Upper lobe of left lung (tissue), 4 donors: ENCODE measurements around the gene RHOG.

Experiments used
- CTCF ChIP-seq, 6 experiments: fragments of 450-650 bp in 4 of 6; fragments of 200-600 bp in 2 of 6; sonication (generic) in 2 of 6; IDR thresholded peaks; one replicate each; pipeline ENCODE4 v1.5.1; 2016 to 2019; ENCODE audit warnings: antibody characterized with exemption in 6 of 6
- EP300 ChIP-seq, 4 donors: sonication (generic); formaldehyde crosslinking; IDR thresholded peaks; one replicate each; pipeline ENCODE4 v1.5.1; 2017; ENCODE audit warnings: antibody characterized with exemption in 4 of 4, control low read depth in 2 of 4

- TF ChIP-seq EP300 (IDR thresholded peaks at IDR 0.05) (no peak), CTCF (IDR thresholded peaks at IDR 0.05) (no peak)
Observed at GRCh38 chr11:3873712-3874349, 33.1 kb upstream of the RHOG start.
